BLaER1 (cell line): Measurements from ENCODE around the gene PNKP.

Source experiments
- H3K27ac ChIP-seq: shearing (Covaris generic); formaldehyde crosslinking; 2 replicates; pipeline ENCODE4 v1.8.1; 2022
- H3K27me3 ChIP-seq: shearing (Covaris generic); formaldehyde crosslinking; 2 replicates; pipeline ENCODE4 v1.8.1; 2022
- H3K36me3 ChIP-seq: shearing (Covaris generic); formaldehyde crosslinking; 2 replicates; pipeline ENCODE4 v1.8.1; 2022
- H3K4me1 ChIP-seq: shearing (Covaris generic); formaldehyde crosslinking; 2 replicates; pipeline ENCODE4 v1.8.1; 2022
- H3K4me2 ChIP-seq: shearing (Covaris generic); formaldehyde crosslinking; 2 replicates; pipeline ENCODE4 v1.8.1; 2022
- H3K4me3 ChIP-seq: shearing (Covaris generic); formaldehyde crosslinking; 2 replicates; pipeline ENCODE4 v1.8.1; 2022
- H3K9ac ChIP-seq: shearing (Covaris generic); formaldehyde crosslinking; 2 replicates; pipeline ENCODE4 v1.8.1; 2022
- H3K9me3 ChIP-seq: shearing (Covaris generic); formaldehyde crosslinking; 2 replicates; pipeline ENCODE4 v1.8.1; 2022
- H4K20me1 ChIP-seq: shearing (Covaris generic); formaldehyde crosslinking; 2 replicates; pipeline ENCODE4 v1.8.1; 2022
- Cebpa-rat ChIP-seq: shearing (Covaris generic); IDR thresholded peaks from 2 replicates; pipeline ENCODE4 v1.8.1; 2022

PNKP gene

GRCh38 chr19:49840321-49840720 is 27.1 kb downstream of the PNKP start:
- no peak overlapping the region for H3K4me2 ChIP-seq
- TF ChIP-seq Cebpa-rat: no peak
- H3K9me3 ChIP-seq: no peaks in the 10 kb centered on the region
- H3K4me1 ChIP-seq: peaks cover 29% of the 10 kb centered on the region
- H3K9ac ChIP-seq: no peak overlapping the region
- peaks cover 61% of the 10 kb centered on the region for H3K36me3 ChIP-seq
- H3K27ac ChIP-seq: no peak overlapping the region
- no peaks in the 10 kb centered on the region; the same call in 1 of the 2 replicates for H3K27me3 ChIP-seq
- H3K4me3 ChIP-seq: no peak overlapping the region
- peaks cover 46% of the 10 kb centered on the region; the same call in 1 of the 2 replicates for H4K20me1 ChIP-seq

GRCh38 chr19:49839713-49840112 is 27.7 kb downstream of the PNKP start:
- Histone ChIP-seq H3K4me2 (no peak overlapping the region), H3K4me3 (no peak overlapping the region), H3K9ac (no peak overlapping the region), H3K27ac (no peak overlapping the region), H3K9me3 (no peaks in the 10 kb centered on the region), H3K27me3 (no peaks in the 10 kb centered on the region; the same call in 1 of the 2 replicates), H3K36me3 (peaks cover 67% of the 10 kb centered on the region), H4K20me1 (peaks cover 46% of the 10 kb centered on the region; the same call in 1 of the 2 replicates), H3K4me1 (peaks cover 29% of the 10 kb centered on the region)
- no peak for TF ChIP-seq Cebpa-rat

DNA sequence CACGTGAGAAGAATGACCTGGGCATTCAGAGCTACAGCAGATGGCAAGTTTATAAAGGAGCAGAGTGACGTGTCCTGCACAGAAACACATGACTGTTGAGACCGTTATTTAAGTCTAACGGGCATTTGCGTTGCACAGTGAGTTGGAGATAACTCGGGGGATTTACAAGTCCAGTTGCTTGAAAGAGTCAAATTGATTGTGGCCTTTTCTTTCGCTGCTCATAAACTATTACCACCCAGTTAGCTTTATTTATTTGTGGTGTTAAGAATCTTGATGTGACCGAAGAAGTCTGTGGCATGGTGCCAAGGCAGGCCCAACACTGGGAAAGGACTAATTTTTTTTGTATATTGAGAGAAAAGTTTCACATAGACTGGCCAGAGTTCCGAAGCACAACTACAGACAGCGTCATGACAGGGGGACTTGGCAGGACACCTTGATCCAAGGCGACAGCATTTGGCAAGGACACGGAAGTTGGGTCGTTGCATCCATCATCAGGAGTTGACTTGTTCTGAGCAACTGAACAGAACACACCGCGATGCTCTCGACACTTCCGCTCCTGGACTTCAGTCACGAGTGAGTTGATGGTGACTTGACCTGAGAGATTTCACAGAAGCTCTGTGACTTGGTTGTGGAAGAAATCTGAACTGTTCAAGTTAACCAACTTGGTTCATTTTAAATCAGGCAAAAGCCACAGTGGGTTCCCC is 28.3 kb downstream of the PNKP start:
- Histone ChIP-seq H3K4me3 (no peak overlapping the region), H3K4me2 (no peak overlapping the region), H3K9me3 (no peaks in the 10 kb centered on the region), H4K20me1 (peaks cover 47% of the 10 kb centered on the region; the same call in 1 of the 2 replicates), H3K27me3 (no peaks in the 10 kb centered on the region; the same call in 1 of the 2 replicates), H3K27ac (no peak overlapping the region), H3K36me3 (peaks cover 74% of the 10 kb centered on the region), H3K9ac (no peak overlapping the region), H3K4me1 (peaks cover 23% of the 10 kb centered on the region)
- TF ChIP-seq Cebpa-rat: no peak

- peaks cover 90% of the 10 kb centered on the region for H3K36me3 ChIP-seq
- H3K4me3 ChIP-seq: no peak overlapping the region
- no peak for TF ChIP-seq Cebpa-rat
- no peak overlapping the region for H3K9ac ChIP-seq
- no peak overlapping the region for H3K4me2 ChIP-seq
- H3K9me3 ChIP-seq: no peaks in the 10 kb centered on the region
- H4K20me1 ChIP-seq: peaks cover 39% of the 10 kb centered on the region
- H3K27ac ChIP-seq: no peak overlapping the region
- peaks cover 11% of the 10 kb centered on the region for H3K4me1 ChIP-seq
- H3K27me3 ChIP-seq: no peaks in the 10 kb centered on the region; the same call in 1 of the 2 replicates
These were observed 30.0 kb downstream of the PNKP start for GRCh38 chr19:49837425-49837824.

DNA sequence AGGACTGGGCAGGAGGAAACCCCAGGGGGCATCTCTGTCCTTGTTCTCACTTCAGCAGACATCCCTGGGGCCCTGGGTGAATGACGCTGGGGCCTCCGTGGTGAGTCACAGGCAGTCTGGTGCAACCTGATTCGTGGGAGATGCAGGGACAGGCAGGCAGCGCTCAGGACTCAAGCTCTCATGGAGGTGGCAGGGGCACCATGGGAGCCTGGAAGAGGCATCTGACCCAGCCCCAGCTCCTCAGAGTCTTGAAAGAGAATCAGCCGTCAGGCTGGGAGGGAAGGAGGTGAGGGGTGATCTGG is 30.4 kb downstream of the PNKP start:
- Histone ChIP-seq H3K27me3 (no peaks in the 10 kb centered on the region; the same call in 1 of the 2 replicates), H3K9ac (no peak overlapping the region), H3K9me3 (no peaks in the 10 kb centered on the region), H3K4me1 (peaks cover 13% of the 10 kb centered on the region), H3K4me3 (no peak overlapping the region), H3K27ac (no peak overlapping the region), H3K36me3 (peaks cover 95% of the 10 kb centered on the region), H4K20me1 (peaks cover 35% of the 10 kb centered on the region), H3K4me2 (no peak overlapping the region)
- TF ChIP-seq Cebpa-rat: no peak

GRCh38 chr19:49836176-49837008 is 31.0 kb downstream of the PNKP start:
- no peak overlapping the region for H3K4me2 ChIP-seq
- H3K9me3 ChIP-seq: no peaks in the 10 kb centered on the region
- no peak for TF ChIP-seq Cebpa-rat
- H3K9ac ChIP-seq: no peak overlapping the region
- peaks cover 100% of the 10 kb centered on the region for H3K36me3 ChIP-seq
- H3K4me3 ChIP-seq: no peak overlapping the region
- H3K27ac ChIP-seq: no peak overlapping the region
- no peaks in the 10 kb centered on the region; the same call in 1 of the 2 replicates for H3K27me3 ChIP-seq
- peaks cover 13% of the 10 kb centered on the region for H3K4me1 ChIP-seq
- peaks cover 39% of the 10 kb centered on the region for H4K20me1 ChIP-seq

DNA sequence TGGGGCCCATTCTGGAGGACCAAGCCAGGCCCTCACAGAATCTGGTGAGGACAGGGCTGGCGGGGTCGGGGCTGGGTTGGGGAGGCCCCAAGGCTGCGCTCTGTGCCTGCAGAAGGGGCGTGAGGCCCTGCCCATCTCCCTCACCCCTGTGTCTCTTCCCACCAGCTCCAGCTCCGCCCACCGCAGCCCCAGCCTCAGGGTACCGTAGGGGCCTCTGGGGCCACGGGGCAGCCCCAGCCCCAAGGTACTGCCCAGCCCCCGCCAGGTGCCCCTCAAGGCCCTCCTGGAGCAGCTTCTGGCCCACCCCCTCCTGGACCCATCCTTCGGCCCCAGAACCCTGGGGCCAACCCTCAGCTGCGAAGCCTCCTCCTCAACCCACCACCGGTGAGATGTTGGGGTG is 31.8 kb downstream of the PNKP start:
- Histone ChIP-seq H3K36me3 (peaks cover 100% of the 10 kb centered on the region), H3K4me3 (no peak overlapping the region), H3K27me3 (no peaks in the 10 kb centered on the region; the same call in 1 of the 2 replicates), H3K27ac (no peak overlapping the region), H3K4me2 (no peak overlapping the region), H3K4me1 (peaks cover 13% of the 10 kb centered on the region), H3K9ac (no peak overlapping the region), H3K9me3 (no peaks in the 10 kb centered on the region), H4K20me1 (peaks cover 47% of the 10 kb centered on the region)
- TF ChIP-seq Cebpa-rat: no peak

DNA sequence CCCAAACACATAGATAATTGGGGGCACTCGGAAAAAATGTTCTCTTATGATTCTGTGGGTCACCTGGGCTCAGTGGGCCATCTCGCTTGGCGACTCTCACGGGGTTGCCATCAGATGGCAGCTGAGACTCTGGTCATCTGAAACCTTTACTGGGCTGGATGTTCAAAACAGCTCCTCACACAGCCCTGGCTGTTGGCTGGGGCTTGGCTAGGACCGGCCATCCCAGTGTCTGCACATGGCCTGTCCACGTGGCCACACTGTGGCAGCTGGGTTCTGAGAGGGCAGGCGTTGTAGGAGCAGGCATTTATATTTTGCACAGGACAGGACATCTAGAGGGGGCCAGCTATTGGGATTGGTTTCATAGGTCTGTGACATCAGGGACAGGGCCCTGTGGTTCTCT is 33.8 kb downstream of the PNKP start:
- H3K4me1 ChIP-seq: peaks cover 32% of the 10 kb centered on the region
- no peak overlapping the region for H3K4me2 ChIP-seq
- peaks cover 62% of the 10 kb centered on the region for H4K20me1 ChIP-seq
- no peaks in the 10 kb centered on the region for H3K27me3 ChIP-seq
- H3K27ac ChIP-seq: no peak overlapping the region
- peaks cover 100% of the 10 kb centered on the region for H3K36me3 ChIP-seq
- H3K9me3 ChIP-seq: no peaks in the 10 kb centered on the region
- no peak overlapping the region for H3K4me3 ChIP-seq
- no peak for TF ChIP-seq Cebpa-rat
- H3K9ac ChIP-seq: no peak overlapping the region

DNA sequence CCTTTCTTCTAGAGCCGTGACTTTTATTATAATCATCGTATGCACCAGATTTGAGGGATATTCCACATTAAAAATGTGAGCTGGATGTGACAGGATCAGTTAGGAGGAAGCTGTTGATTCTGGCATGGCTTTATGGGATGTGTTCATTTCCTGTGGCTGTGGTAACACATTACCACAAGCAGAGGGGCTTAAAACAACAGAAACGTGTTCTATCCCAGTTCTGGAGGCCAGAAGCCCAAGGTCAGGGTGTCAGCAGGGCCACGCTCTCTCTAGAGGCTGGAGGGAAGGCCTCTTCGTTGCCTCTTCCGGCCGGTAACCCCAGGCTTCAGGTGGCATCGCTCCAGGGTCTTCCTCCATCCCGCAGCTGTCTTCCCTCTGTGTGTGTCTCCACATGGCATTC is 34.8 kb downstream of the PNKP start:
- H3K9me3 ChIP-seq: no peaks in the 10 kb centered on the region

GRCh38 chr19:49831592-49831991 is 35.8 kb downstream of the PNKP start:
- TF ChIP-seq Cebpa-rat: no peak
- peaks cover 33% of the 10 kb centered on the region for H3K4me1 ChIP-seq

More for the DNA sequence above, 34.8 kb downstream of the PNKP start:
- Histone ChIP-seq H3K4me1 (peaks cover 35% of the 10 kb centered on the region), H3K27ac (0 out of 2 replicates have a peak overlapping the region, but pooled peaks have one; percentile 23), H3K4me2 (peak overlapping the region; percentile 14; the same call in 1 of the 2 replicates), H3K9ac (no peak overlapping the region), H4K20me1 (peaks cover 64% of the 10 kb centered on the region), H3K4me3 (no peak overlapping the region), H3K36me3 (peaks cover 100% of the 10 kb centered on the region), H3K27me3 (no peaks in the 10 kb centered on the region)
- TF ChIP-seq Cebpa-rat: no peak

More at GRCh38 chr19:49831592-49831991, 35.8 kb downstream of the PNKP start:
- Histone ChIP-seq H4K20me1 (peaks cover 65% of the 10 kb centered on the region), H3K4me2 (0 out of 2 replicates have a peak overlapping the region, but pooled peaks have one; percentile 14), H3K9me3 (no peaks in the 10 kb centered on the region), H3K27me3 (no peaks in the 10 kb centered on the region), H3K9ac (no peak overlapping the region), H3K4me3 (no peak overlapping the region), H3K27ac (no peak overlapping the region), H3K36me3 (peaks cover 100% of the 10 kb centered on the region)
